AG09309 (cell line): Measurements from ENCODE around the gene TEDC1.

ENCODE experiments used
- DNase-seq: peaks from one replicate; pipeline ENCODE4 v3.0.0-alpha.2; 2010; ENCODE audit warnings: low read depth
- H3K4me3 ChIP-seq: 2 replicates; pipeline ENCODE4 v1.5.1; 2011; ENCODE audit warnings: mild to moderate bottlenecking, low read depth, low read length, moderate library complexity; ENCODE audit not compliant: control insufficient read depth
- TF ChIP-seq, protein P1 (sequence below): IDR thresholded peaks from 2 replicates; pipeline ENCODE4 v1.5.1; 2011; ENCODE audit warnings: mild to moderate bottlenecking, low read depth, low read length, inconsistent platforms; ENCODE audit not compliant: insufficient read depth, control insufficient read depth; ENCODE audit errors: missing control alignments

TEDC1 gene

DNA sequence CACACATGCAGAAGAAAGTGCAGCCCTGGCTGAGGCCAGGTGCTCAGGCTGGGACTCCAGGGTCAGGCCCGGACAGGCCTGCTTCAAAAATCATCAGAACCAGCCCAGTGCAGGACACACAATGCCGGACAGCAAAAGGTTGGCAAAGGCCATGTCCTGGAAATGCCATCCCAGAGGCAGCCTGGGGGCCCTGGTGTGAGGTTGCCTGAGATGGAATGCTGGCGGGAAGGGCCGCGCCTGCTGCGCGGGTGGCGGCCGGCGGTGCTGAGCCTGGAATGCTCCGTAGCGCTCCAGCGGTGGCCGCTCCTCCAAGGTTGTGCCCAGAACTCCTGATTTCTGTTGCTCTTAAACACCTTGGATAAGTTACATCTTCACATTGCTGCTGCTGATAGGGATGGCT lies 38.1 kb upstream of the TEDC1 start:
- DNase-seq: no peak
- TF ChIP-seq, protein P1, sequence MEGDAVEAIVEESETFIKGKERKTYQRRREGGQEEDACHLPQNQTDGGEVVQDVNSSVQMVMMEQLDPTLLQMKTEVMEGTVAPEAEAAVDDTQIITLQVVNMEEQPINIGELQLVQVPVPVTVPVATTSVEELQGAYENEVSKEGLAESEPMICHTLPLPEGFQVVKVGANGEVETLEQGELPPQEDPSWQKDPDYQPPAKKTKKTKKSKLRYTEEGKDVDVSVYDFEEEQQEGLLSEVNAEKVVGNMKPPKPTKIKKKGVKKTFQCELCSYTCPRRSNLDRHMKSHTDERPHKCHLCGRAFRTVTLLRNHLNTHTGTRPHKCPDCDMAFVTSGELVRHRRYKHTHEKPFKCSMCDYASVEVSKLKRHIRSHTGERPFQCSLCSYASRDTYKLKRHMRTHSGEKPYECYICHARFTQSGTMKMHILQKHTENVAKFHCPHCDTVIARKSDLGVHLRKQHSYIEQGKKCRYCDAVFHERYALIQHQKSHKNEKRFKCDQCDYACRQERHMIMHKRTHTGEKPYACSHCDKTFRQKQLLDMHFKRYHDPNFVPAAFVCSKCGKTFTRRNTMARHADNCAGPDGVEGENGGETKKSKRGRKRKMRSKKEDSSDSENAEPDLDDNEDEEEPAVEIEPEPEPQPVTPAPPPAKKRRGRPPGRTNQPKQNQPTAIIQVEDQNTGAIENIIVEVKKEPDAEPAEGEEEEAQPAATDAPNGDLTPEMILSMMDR: no peak

DNA sequence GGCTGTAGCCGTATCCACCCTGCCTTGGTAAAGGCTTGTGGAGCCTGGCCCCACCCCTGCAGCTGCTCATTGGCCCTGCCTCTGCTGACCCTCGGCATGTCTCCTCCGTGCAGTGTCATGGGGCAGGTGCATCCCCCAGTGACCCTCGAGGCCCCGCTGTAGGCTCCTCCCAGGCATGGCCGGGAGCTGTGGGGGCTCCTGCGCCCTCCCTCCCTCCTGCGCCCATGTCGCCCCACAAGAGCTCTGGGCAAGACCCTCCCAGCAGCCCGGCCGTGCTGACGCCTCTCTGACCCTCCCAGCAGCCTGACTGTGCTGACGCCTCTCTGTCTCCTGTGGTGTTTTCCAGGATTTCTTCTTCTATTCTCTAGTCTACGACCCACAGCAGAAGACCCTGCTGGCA lies 37.2 kb upstream of the TEDC1 start:
- TF ChIP-seq, protein P1: no peak
- no peak for DNase-seq
- H3K4me3 ChIP-seq: no peak overlapping the region

More for the DNA sequence above, 38.1 kb upstream of the TEDC1 start:
- H3K4me3 ChIP-seq: no peak overlapping the region

DNA sequence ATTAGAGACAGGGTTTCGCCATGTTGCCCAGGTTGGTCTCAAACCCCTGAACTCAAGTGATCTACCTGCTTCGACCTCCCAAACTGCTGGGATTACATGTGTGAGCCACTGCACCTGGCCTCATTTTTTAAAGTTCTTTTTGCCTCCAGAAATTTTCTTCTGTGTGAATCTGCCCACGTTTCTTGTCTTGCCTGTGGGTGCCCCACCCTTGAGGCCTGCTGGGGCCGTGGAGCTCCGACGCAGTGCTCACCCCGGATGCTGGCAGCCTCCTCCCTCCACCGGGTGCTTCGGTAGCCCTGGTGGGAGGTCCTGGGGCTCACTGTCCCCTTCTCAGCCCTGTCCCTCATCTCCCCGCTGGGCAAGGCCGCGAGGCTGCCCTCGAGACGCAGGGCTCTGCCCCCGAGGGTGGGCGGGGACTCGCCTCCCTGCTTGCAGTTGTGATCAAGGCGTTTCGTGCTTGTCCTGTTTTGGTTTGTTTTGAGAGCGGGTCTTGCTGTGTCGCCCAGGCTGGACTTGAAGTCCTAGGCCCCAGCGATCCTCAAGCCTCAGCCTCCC lies 35.9 kb upstream of the TEDC1 start:
- DNase-seq: no peak
- TF ChIP-seq, protein P1: no peak
- no peak overlapping the region for H3K4me3 ChIP-seq

DNA sequence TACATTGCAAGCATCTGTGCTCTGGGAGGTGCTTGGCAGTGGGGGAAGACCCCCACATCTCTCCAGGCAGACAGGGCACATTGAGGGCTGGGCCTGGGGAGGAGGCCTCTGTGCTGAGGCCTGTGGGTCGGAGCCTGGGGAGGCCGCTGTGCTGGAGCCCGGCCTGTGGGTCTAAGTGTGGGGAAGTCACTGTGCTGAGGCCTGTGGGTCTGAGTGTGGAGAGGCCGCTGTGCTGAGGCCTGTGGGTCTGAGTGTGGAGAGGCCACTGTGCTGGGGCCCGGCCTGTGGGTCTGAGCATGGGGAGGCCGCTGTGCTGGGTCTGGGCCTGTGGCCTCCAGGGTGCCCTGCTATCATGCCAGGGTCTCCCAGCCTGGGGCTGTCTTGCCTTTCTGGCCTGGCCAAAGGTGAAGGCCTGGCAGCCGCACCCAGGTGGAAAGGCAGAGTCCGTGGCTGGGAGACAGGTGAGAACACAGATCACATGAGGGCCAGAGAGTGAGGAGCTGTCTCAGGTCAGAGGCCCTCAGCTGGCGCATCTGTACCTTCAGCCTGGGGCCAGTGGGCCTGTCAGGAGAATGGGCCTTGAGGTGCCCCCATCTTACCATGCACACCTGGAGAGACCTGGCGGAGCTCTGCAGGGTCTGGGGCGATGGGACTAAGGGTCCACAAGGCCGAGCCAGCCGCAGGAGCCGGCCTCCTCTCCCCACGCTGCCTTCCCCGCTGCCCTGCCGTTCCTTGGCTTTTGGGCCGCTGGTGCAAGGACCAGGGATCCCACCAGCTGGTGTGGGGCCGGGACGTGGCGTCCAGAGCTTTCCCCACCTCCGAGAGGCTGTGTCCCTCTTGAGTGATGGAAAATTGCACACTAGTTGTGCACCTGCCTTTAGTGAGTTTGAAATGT lies 35.0 kb upstream of the TEDC1 start:
- TF ChIP-seq, protein P1: no peak
- DNase-seq: no peak
- H3K4me3 ChIP-seq: no peak overlapping the region

DNA sequence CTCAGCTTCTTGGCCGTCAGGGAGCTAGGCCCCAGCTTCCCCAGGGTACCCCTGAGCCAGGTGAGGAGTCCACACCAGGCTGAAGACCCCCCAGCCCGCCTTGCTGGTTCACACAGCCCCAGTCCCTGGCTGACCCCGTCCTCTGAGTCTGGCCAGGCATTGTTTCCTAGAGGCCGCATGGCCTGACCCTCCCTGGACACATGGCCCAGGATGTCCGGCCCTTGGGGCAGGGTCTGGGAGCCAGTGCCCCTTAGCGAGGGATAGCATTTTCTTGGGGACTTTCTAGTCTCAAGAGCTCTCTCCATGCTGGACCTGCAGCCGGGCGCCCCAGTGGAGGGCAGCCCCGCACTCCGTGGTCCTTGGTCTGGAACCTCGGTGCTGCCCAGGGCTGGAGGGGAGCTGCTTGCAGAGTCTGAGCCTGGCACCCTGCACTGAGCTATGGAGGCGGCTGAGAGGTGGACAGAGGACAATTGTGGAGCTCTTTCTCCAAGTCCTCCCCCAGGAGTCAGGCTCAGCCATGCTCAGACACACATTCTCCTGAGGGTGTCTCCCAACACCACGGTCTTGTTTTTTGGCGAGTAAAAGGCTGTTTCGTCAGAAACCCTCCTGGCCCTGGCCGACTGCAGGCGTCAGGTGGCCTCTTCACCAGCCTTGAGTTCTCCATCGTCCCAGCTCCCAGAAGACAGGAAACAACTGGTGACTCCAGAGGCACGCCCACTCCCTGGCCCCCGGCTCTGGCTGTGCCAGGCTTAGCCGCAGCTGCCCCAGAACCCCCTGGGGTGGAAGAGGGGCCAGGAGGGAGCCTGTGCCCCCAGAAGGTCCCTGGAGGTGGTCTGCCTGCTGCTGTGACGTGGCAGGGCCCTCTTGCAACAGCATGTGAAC lies 34.1 kb upstream of the TEDC1 start:
- no peak overlapping the region for H3K4me3 ChIP-seq
- DNase-seq: no peak
- TF ChIP-seq, protein P1: no peak

GRCh38 chr14:105458010-105458409 lies 33.0 kb upstream of the TEDC1 start:
- TF ChIP-seq, protein P1: no peak
- no peak for DNase-seq
- no peak overlapping the region for H3K4me3 ChIP-seq
